Nephron progenitor cell (in vitro differentiated cells): ENCODE results near the gene MAP2K5.

Source experiments
- DNase-seq: peaks from one replicate; pipeline ENCODE4 v3.0.0; 2021
- H3K27ac Mint-ChIP-seq: 2 replicates; pipeline ENCODE4 v1.8.0; 2021; ENCODE audit warnings: mild to moderate bottlenecking, moderate library complexity, mixed read lengths
- H3K27me3 Mint-ChIP-seq: 2 replicates; pipeline ENCODE4 v1.8.0; 2021; ENCODE audit warnings: mild to moderate bottlenecking, low read depth, mixed read lengths; ENCODE audit not compliant: poor library complexity
- H3K36me3 Mint-ChIP-seq: 2 replicates; pipeline ENCODE4 v1.8.0; 2021; ENCODE audit warnings: low read depth, mixed read lengths
- H3K4me1 Mint-ChIP-seq: 2 replicates; pipeline ENCODE4 v1.8.0; 2021; ENCODE audit warnings: mixed read lengths
- H3K4me3 Mint-ChIP-seq: 2 replicates; pipeline ENCODE4 v1.8.0; 2021; ENCODE audit warnings: mild to moderate bottlenecking, moderate library complexity, mixed read lengths
- H3K9me3 Mint-ChIP-seq: 2 replicates; pipeline ENCODE4 v1.8.0; 2021; ENCODE audit warnings: mild to moderate bottlenecking, moderate library complexity, mixed read lengths
- CTCF ChIP-seq: fragments of 200-600 bp; sonication (generic); IDR thresholded peaks from 2 replicates; pipeline ENCODE4 v1.5.0; 2021; ENCODE audit warnings: antibody characterized with exemption

Gene MAP2K5

GRCh38 chr15:67819636-67820035 lies 277.1 kb downstream of the MAP2K5 start:
- H3K4me3 Mint-ChIP-seq = no peak overlapping the region
- peaks cover 18% of the 10 kb centered on the region for H3K36me3 Mint-ChIP-seq
- no peak overlapping the region for H3K27ac Mint-ChIP-seq
- TF ChIP-seq CTCF = no peak
- peaks cover 26% of the 10 kb centered on the region for H3K4me1 Mint-ChIP-seq
- H3K27me3 Mint-ChIP-seq = peaks cover 89% of the 10 kb centered on the region
- H3K9me3 Mint-ChIP-seq = peaks cover 27% of the 10 kb centered on the region
- DNase-seq = no peak

- peaks cover 96% of the 10 kb centered on the region for H3K27me3 Mint-ChIP-seq
- peaks cover 26% of the 10 kb centered on the region for H3K4me1 Mint-ChIP-seq
- peaks cover 26% of the 10 kb centered on the region for H3K9me3 Mint-ChIP-seq
- peak overlapping the region; percentile 18 for H3K4me3 Mint-ChIP-seq
- peaks cover 18% of the 10 kb centered on the region for H3K36me3 Mint-ChIP-seq
- no peak for TF ChIP-seq CTCF
- no peak overlapping the region for H3K27ac Mint-ChIP-seq
- no peak for DNase-seq
These were observed 277.9 kb downstream of the MAP2K5 start for GRCh38 chr15:67820122-67820991.

- DNase-seq = peak; percentile 95
- H3K9me3 Mint-ChIP-seq = peaks cover 18% of the 10 kb centered on the region
- no peak for TF ChIP-seq CTCF
- peaks cover 10% of the 10 kb centered on the region for H3K36me3 Mint-ChIP-seq
- no peak overlapping the region for H3K27ac Mint-ChIP-seq
- H3K4me3 Mint-ChIP-seq = peak overlapping the region; percentile 78
- H3K4me1 Mint-ChIP-seq = peaks cover 31% of the 10 kb centered on the region
- H3K27me3 Mint-ChIP-seq = peaks cover 98% of the 10 kb centered on the region
These were observed 278.7 kb downstream of the MAP2K5 start for GRCh38 chr15:67820992-67821783.

- Mint-ChIP-seq H3K27ac (no peak overlapping the region), H3K9me3 (peaks cover 11% of the 10 kb centered on the region), H3K4me1 (peaks cover 35% of the 10 kb centered on the region), H3K4me3 (peak overlapping the region; percentile 78), H3K27me3 (peaks cover 98% of the 10 kb centered on the region), H3K36me3 (peaks cover 2% of the 10 kb centered on the region)
- no peak for TF ChIP-seq CTCF
- no peak for DNase-seq
These were observed 279.4 kb downstream of the MAP2K5 start for GRCh38 chr15:67821784-67822440.

- Mint-ChIP-seq H3K4me3 (peak overlapping the region; percentile 78), H3K27ac (no peak overlapping the region), H3K9me3 (peaks cover 3% of the 10 kb centered on the region), H3K27me3 (peaks cover 90% of the 10 kb centered on the region), H3K36me3 (no peaks in the 10 kb centered on the region), H3K4me1 (peaks cover 35% of the 10 kb centered on the region)
- no peak for TF ChIP-seq CTCF
- DNase-seq = no peak
These were observed 280.2 kb downstream of the MAP2K5 start for GRCh38 chr15:67822537-67823313.
